Keratinocyte (primary cell): ENCODE data around the gene SERP2. TPM values are rescaled to one million over a fixed set of nuclear protein-coding genes. Genes with fewer than 3 reads are reported as not detected.

Experiments used
- DNase-seq: peaks from one replicate; pipeline ENCODE4 v3.0.0-alpha.2; 2011; ENCODE audit warnings: low read depth, missing footprints, low spot score
- FAIRE-seq: peaks from 2 replicates; lab custom pipeline; 2011; peaks lifted over from hg19 to GRCh38; lab: Jason Lieb, UNC
- H2AFZ ChIP-seq: 2 replicates; pipeline ENCODE4 v1.6.0; 2012; ENCODE audit warnings: low read length, control low read depth, inconsistent platforms; ENCODE audit not compliant: control insufficient read depth
- H3K27ac ChIP-seq: 2 replicates; pipeline ENCODE4 v1.5.1; 2011; ENCODE audit warnings: low read length; ENCODE audit not compliant: control insufficient read depth, insufficient read depth
- H3K27me3 ChIP-seq: 3 replicates; pipeline ENCODE4 v1.6.0; 2011; ENCODE audit warnings: low read length; ENCODE audit not compliant: control insufficient read depth, insufficient read depth; ENCODE audit errors: extremely low read depth
- H3K36me3 ChIP-seq, 2 experiments: 2 replicates in 1 of 2; 3 replicates in 1 of 2; pipeline ENCODE4 v1.5.1; 2011; ENCODE audit warnings: low read length in 2 of 2, mild to moderate bottlenecking in 1 of 2; ENCODE audit not compliant: control insufficient read depth in 2 of 2, insufficient read depth in 2 of 2; ENCODE audit errors: extremely low read depth in 1 of 2
- H3K4me1 ChIP-seq: 3 replicates; pipeline ENCODE4 v1.5.1; 2011; ENCODE audit warnings: low read length; ENCODE audit not compliant: control insufficient read depth, insufficient read depth; ENCODE audit errors: extremely low read depth
- H3K4me2 ChIP-seq: 3 replicates; pipeline ENCODE4 v1.6.0; 2011; ENCODE audit warnings: low read depth, low read length; ENCODE audit not compliant: control insufficient read depth, insufficient read depth; ENCODE audit errors: extremely low read depth
- H3K4me3 ChIP-seq, 3 experiments: fragments of 200-600 bp in 1 of 3; sonication (generic) in 1 of 3; 2 replicates in 2 of 3; 3 replicates in 1 of 3; pipeline ENCODE4 v1.5.1; 2011 to 2016; ENCODE audit warnings: low read length in 3 of 3, mild to moderate bottlenecking in 3 of 3, control low read depth in 2 of 3, inconsistent platforms in 1 of 3, low read depth in 1 of 3, mixed read lengths in 1 of 3, mixed run types in 1 of 3, moderate library complexity in 1 of 3; ENCODE audit not compliant: control insufficient read depth in 2 of 3, insufficient read depth in 2 of 3; ENCODE audit errors: extremely low read depth in 1 of 3
- H3K79me2 ChIP-seq: 2 replicates; pipeline ENCODE4 v1.6.0; 2012; ENCODE audit warnings: low read length; ENCODE audit not compliant: control insufficient read depth, insufficient read depth
- H3K9ac ChIP-seq: 3 replicates; pipeline ENCODE4 v1.6.0; 2011; ENCODE audit warnings: low read length; ENCODE audit not compliant: control insufficient read depth, insufficient read depth; ENCODE audit errors: extremely low read depth
- H3K9me1 ChIP-seq: 3 replicates; pipeline ENCODE4 v1.6.0; 2011; ENCODE audit warnings: low read length; ENCODE audit not compliant: control insufficient read depth, insufficient read depth; ENCODE audit errors: extremely low read depth
- H3K9me3 ChIP-seq: 2 replicates; pipeline ENCODE4 v1.5.1; 2012; ENCODE audit warnings: low read depth, low read length; ENCODE audit not compliant: control insufficient read depth
- H4K20me1 ChIP-seq: 3 replicates; pipeline ENCODE4 v1.6.0; 2011; ENCODE audit warnings: low read length; ENCODE audit not compliant: control insufficient read depth, insufficient read depth; ENCODE audit errors: extremely low read depth
- CTCF ChIP-seq, 3 experiments: IDR thresholded peaks in 1 of 3; conservative IDR thresholded peaks in 1 of 3; optimal IDR thresholded peaks in 1 of 3; 2 replicates in 2 of 3; 3 replicates in 1 of 3; pipeline versions ENCODE3 to v1.5.1; 2011; ENCODE audit warnings: low read length in 3 of 3, mild to moderate bottlenecking in 3 of 3, moderate library complexity in 2 of 3, control low read depth in 1 of 3, inconsistent platforms in 1 of 3; ENCODE audit not compliant: insufficient read depth in 2 of 3; ENCODE audit errors: extremely low read depth in 1 of 3
- EZH2 ChIP-seq: IDR thresholded peaks from one replicate; pipeline ENCODE4 v1.6.1; 2012; ENCODE audit warnings: inconsistent platforms, mild to moderate bottlenecking, low read length, moderate library complexity
- dilution Hi-C: fragments of 300-500 bp; cut with MboI; formaldehyde crosslinking; loops from one replicate; pipeline ENCODE4 v1.7.0; 2020; ENCODE audit warnings: low sequenced_read_pairs; ENCODE audit not compliant: extremely low pct_ligation_motif_present
- polyA plus RNA-seq, 5 experiments: library from polyadenylated mRNA; depleted of rRNA in 3 of 5; stranded (reverse) in 3 of 5; stranded (forward) in 1 of 5; unstranded in 1 of 5; fragments of >200 nt; gene quantifications; 1 replicate in 1 of 5; 2 replicates in 3 of 5; 3 replicates in 1 of 5; pipeline versions ENCODE4 v1.2.1 to v1.2.3, GENCODE V29; 2011 to 2012; ENCODE audit warnings: missing spikeins in 2 of 5, low read depth in 1 of 5, low replicate concordance in 1 of 5

SERP2 gene
- polyA plus RNA-seq, 1 donor (not counting 4 experiments of a cell fraction or from before 2014, with no cell fraction given) = 0.45 TPM

GRCh38 chr13:44350775-44351504, 22.7 kb upstream of the SERP2 start:
- H3K9me3 ChIP-seq = no peaks in the 10 kb centered on the region
- no peaks in the 10 kb centered on the region for H3K36me3 ChIP-seq
- peak overlapping the region; percentile 19 for H3K27ac ChIP-seq
- dilution Hi-C loops = no loop called here
- no peak overlapping the region for H3K4me3 ChIP-seq
- TF ChIP-seq CTCF (optimal IDR thresholded peaks at IDR 0.05 in 1 of 3, IDR thresholded peaks at IDR 0.05 in 1 of 3, conservative IDR thresholded peaks at IDR 0.05 in 1 of 3; ENCODE audit: extremely low read depth in 1 of 3, insufficient read depth in 2 of 3, low read length in 3 of 3) (no peak), EZH2 (no peak)
- no peaks in the 10 kb centered on the region for H4K20me1 ChIP-seq
- H3K27me3 ChIP-seq = no peaks in the 10 kb centered on the region
- H3K4me1 ChIP-seq = peaks cover 10% of the 10 kb centered on the region
- FAIRE-seq (peak; percentile 41), DNase-seq (no peak)
- peak overlapping the region; percentile 17 for H3K4me2 ChIP-seq
- H3K9me1 ChIP-seq = no peaks in the 10 kb centered on the region
- H2AFZ ChIP-seq = peak overlapping the region; percentile 78
- no peak overlapping the region for H3K9ac ChIP-seq
- no peaks in the 10 kb centered on the region for H3K79me2 ChIP-seq

- no peak overlapping the region for H3K9ac ChIP-seq
- FAIRE-seq (peak; percentile 68), DNase-seq (no peak)
- no peak overlapping the region for H3K4me3 ChIP-seq
- no peak for TF ChIP-seq EZH2
- TF ChIP-seq CTCF (optimal IDR thresholded peaks at IDR 0.05 in 1 of 3, IDR thresholded peaks at IDR 0.05 in 1 of 3, conservative IDR thresholded peaks at IDR 0.05 in 1 of 3; ENCODE audit: extremely low read depth in 1 of 3, insufficient read depth in 2 of 3, low read length in 3 of 3) = no peak
- dilution Hi-C loops = no loop called here
- peak overlapping the region; percentile 19 for H3K27ac ChIP-seq
- no peaks in the 10 kb centered on the region for H4K20me1 ChIP-seq
- peaks cover 10% of the 10 kb centered on the region for H3K4me1 ChIP-seq
- no peaks in the 10 kb centered on the region for H3K36me3 ChIP-seq
- H3K4me2 ChIP-seq = no peak overlapping the region
- no peaks in the 10 kb centered on the region for H3K27me3 ChIP-seq
- H3K9me3 ChIP-seq = no peaks in the 10 kb centered on the region
- H3K79me2 ChIP-seq = no peaks in the 10 kb centered on the region
- H2AFZ ChIP-seq = peak overlapping the region; percentile 78
- H3K9me1 ChIP-seq = no peaks in the 10 kb centered on the region
Measured at GRCh38 chr13:44351505-44351854, 22.1 kb upstream of the SERP2 start.
